ENCODE data around the gene KIF12.

The KIF12 gene

GRCh38 chr9:114098936-114099668 is at the start of gene KIF12:
TSS of gene KIF12 (minus strand) at chr9:114099292. CDS start at chr9:114099276, 16 bp downstream.
- H3K79me2 ChIP-seq (ENCODE audit: control insufficient read depth, low read length) = no peaks in the 10 kb centered on the region
- H3K9me3 ChIP-seq (ENCODE audit: control insufficient read depth, insufficient read depth, low read length) = no peaks in the 10 kb centered on the region; the same call in 1 of the 2 replicates
- H3K27me3 ChIP-seq (ENCODE audit: control insufficient read depth, low read length) = no peaks in the 10 kb centered on the region
- no peak within 1 kb of the TSS for H3K27ac ChIP-seq (ENCODE audit: low read depth, low read length)
- H3K36me3 ChIP-seq (ENCODE audit: control insufficient read depth, low read length) = no peaks in the 10 kb centered on the region
- H3F3A ChIP-seq (ENCODE audit: control insufficient read depth, insufficient read depth) = no peaks in the 10 kb centered on the region
- H4K20me1 ChIP-seq (ENCODE audit: control insufficient read depth, insufficient read depth, low read depth, low read length) = no peaks in the 10 kb centered on the region
- no peak within 1 kb of the TSS for H3K4me2 ChIP-seq (ENCODE audit: low read length)
- no peak for TF ChIP-seq EZH2phosphoT487 (IDR thresholded peaks at IDR 0.05; ENCODE audit: borderline replicate concordance, low read length)
- TF ChIP-seq, protein P1, sequence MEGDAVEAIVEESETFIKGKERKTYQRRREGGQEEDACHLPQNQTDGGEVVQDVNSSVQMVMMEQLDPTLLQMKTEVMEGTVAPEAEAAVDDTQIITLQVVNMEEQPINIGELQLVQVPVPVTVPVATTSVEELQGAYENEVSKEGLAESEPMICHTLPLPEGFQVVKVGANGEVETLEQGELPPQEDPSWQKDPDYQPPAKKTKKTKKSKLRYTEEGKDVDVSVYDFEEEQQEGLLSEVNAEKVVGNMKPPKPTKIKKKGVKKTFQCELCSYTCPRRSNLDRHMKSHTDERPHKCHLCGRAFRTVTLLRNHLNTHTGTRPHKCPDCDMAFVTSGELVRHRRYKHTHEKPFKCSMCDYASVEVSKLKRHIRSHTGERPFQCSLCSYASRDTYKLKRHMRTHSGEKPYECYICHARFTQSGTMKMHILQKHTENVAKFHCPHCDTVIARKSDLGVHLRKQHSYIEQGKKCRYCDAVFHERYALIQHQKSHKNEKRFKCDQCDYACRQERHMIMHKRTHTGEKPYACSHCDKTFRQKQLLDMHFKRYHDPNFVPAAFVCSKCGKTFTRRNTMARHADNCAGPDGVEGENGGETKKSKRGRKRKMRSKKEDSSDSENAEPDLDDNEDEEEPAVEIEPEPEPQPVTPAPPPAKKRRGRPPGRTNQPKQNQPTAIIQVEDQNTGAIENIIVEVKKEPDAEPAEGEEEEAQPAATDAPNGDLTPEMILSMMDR (IDR thresholded peaks at IDR 0.05; ENCODE audit: low read depth, low read length, poor library complexity, severe bottlenecking) = no peak
- no peak within 1 kb of the TSS for H3K4me3 ChIP-seq (ENCODE audit: low read length)
- no peaks in the 10 kb centered on the region for H3K4me1 ChIP-seq (ENCODE audit: control insufficient read depth, low read length)
- H3K9me2 ChIP-seq (replicated peaks; ENCODE audit: control insufficient read depth, low read length) = no peaks in the 10 kb centered on the region

GRCh38 chr9:114146735-114147134 is 47.6 kb upstream of the KIF12 start:
- no peaks in the 10 kb centered on the region for H3K9me2 ChIP-seq (replicated peaks; ENCODE audit: control insufficient read depth, low read length)
- H4K20me1 ChIP-seq (ENCODE audit: control insufficient read depth, insufficient read depth, low read depth, low read length) = no peaks in the 10 kb centered on the region
- H3K27me3 ChIP-seq (ENCODE audit: control insufficient read depth, low read length) = peaks cover 7% of the 10 kb centered on the region; the same call in 1 of the 2 replicates
- H3K4me3 ChIP-seq (ENCODE audit: low read length) = no peak overlapping the region
- no peaks in the 10 kb centered on the region for H3F3A ChIP-seq (ENCODE audit: control insufficient read depth, insufficient read depth)
- no peak overlapping the region for H3K4me2 ChIP-seq (ENCODE audit: low read length)
- TF ChIP-seq, protein P1 (IDR thresholded peaks at IDR 0.05; ENCODE audit: low read depth, low read length, poor library complexity, severe bottlenecking) = no peak
- no peak for TF ChIP-seq EZH2phosphoT487 (IDR thresholded peaks at IDR 0.05; ENCODE audit: borderline replicate concordance, low read length)
- H3K27ac ChIP-seq (ENCODE audit: low read depth, low read length) = no peak overlapping the region
- no peaks in the 10 kb centered on the region for H3K36me3 ChIP-seq (ENCODE audit: control insufficient read depth, low read length)
- H3K79me2 ChIP-seq (ENCODE audit: control insufficient read depth, low read length) = no peaks in the 10 kb centered on the region
- H3K9me3 ChIP-seq (ENCODE audit: control insufficient read depth, insufficient read depth, low read length) = no peaks in the 10 kb centered on the region
- H3K4me1 ChIP-seq (ENCODE audit: control insufficient read depth, low read length) = no peaks in the 10 kb centered on the region

- H4K20me1 ChIP-seq (ENCODE audit: control insufficient read depth, insufficient read depth, low read depth, low read length) = no peaks in the 10 kb centered on the region
- H3K4me1 ChIP-seq (ENCODE audit: control insufficient read depth, low read length) = no peaks in the 10 kb centered on the region
- H3K27ac ChIP-seq (ENCODE audit: low read depth, low read length) = no peak overlapping the region
- no peak overlapping the region for H3K4me2 ChIP-seq (ENCODE audit: low read length)
- no peaks in the 10 kb centered on the region for H3K36me3 ChIP-seq (ENCODE audit: control insufficient read depth, low read length)
- H3K27me3 ChIP-seq (ENCODE audit: control insufficient read depth, low read length) = peaks cover 19% of the 10 kb centered on the region
- no peak for TF ChIP-seq EZH2phosphoT487 (IDR thresholded peaks at IDR 0.05; ENCODE audit: borderline replicate concordance, low read length)
- TF ChIP-seq, protein P1 (IDR thresholded peaks at IDR 0.05; ENCODE audit: low read depth, low read length, poor library complexity, severe bottlenecking) = no peak
- H3F3A ChIP-seq (ENCODE audit: control insufficient read depth, insufficient read depth) = no peaks in the 10 kb centered on the region
- H3K9me3 ChIP-seq (ENCODE audit: control insufficient read depth, insufficient read depth, low read length) = no peaks in the 10 kb centered on the region
- H3K9me2 ChIP-seq (replicated peaks; ENCODE audit: control insufficient read depth, low read length) = no peaks in the 10 kb centered on the region
- H3K79me2 ChIP-seq (ENCODE audit: control insufficient read depth, low read length) = no peaks in the 10 kb centered on the region
- no peak overlapping the region for H3K4me3 ChIP-seq (ENCODE audit: low read length)
These were observed 44.1 kb upstream of the KIF12 start for GRCh38 chr9:114143234-114143633.
